OCI-LY1 (cell line): ENCODE measurements around the gene PLAC8.
"Not testable (repeated sequence)": the region's sequence is repeated elsewhere in the genome, so short reads cannot be mapped to it uniquely, and the experiment has no call there.

Experiments
- H2AFZ ChIP-seq: fragments of 200-600 bp; sonication (generic), shearing (Covaris generic); 2 replicates; pipeline ENCODE4 v1.6.0; 2014; ENCODE audit warnings: antibody characterized with exemption, mild to moderate bottlenecking, low read length
- H3F3A ChIP-seq: fragments of 200-600 bp; sonication (generic), shearing (Covaris generic); 2 replicates; pipeline ENCODE4 v1.6.0; 2014; ENCODE audit warnings: mild to moderate bottlenecking, antibody characterized with exemption, low read length, moderate library complexity; ENCODE audit not compliant: insufficient read depth
- H3K27ac ChIP-seq: fragments of 200-600 bp; sonication (generic); 2 replicates; pipeline ENCODE4 v1.5.1; 2014; ENCODE audit warnings: low read length, mixed run types, mild to moderate bottlenecking, low read depth; ENCODE audit not compliant: poor library complexity, severe bottlenecking
- H3K27me3 ChIP-seq: fragments of 200-600 bp; sonication (generic); 2 replicates; pipeline ENCODE4 v1.6.0; 2014; ENCODE audit warnings: antibody characterized with exemption, mild to moderate bottlenecking, low read length, moderate library complexity; ENCODE audit not compliant: insufficient read depth
- H3K36me3 ChIP-seq: fragments of 200-600 bp; sonication (generic); 2 replicates; pipeline ENCODE4 v1.6.1; 2014; ENCODE audit warnings: mild to moderate bottlenecking, antibody characterized with exemption, low read length, moderate library complexity, mixed read lengths; ENCODE audit not compliant: insufficient read depth
- H3K4me1 ChIP-seq: fragments of 200-600 bp; sonication (generic); 2 replicates; pipeline ENCODE4 v1.5.1; 2014; ENCODE audit warnings: mild to moderate bottlenecking, low read length, moderate library complexity; ENCODE audit not compliant: insufficient read depth, severe bottlenecking
- H3K4me2 ChIP-seq: fragments of 200-600 bp; sonication (generic), shearing (Covaris generic); 2 replicates; pipeline ENCODE4 v1.6.1; 2014; ENCODE audit warnings: low read length
- H3K4me3 ChIP-seq: fragments of 200-600 bp; sonication (generic); 2 replicates; pipeline ENCODE4 v1.5.1; 2014; ENCODE audit warnings: low read length, low read depth, mild to moderate bottlenecking, mixed read lengths; ENCODE audit not compliant: poor library complexity, severe bottlenecking
- H3K79me2 ChIP-seq: fragments of 200-600 bp; shearing (Covaris generic); 2 replicates; pipeline ENCODE4 v1.6.1; 2016; ENCODE audit warnings: mixed run types, low read length, mixed read lengths; ENCODE audit not compliant: insufficient read depth
- H3K9ac ChIP-seq: fragments of 200-600 bp; sonication (generic), shearing (Covaris generic); 2 replicates; pipeline ENCODE4 v1.6.1; 2014; ENCODE audit warnings: mild to moderate bottlenecking, low read length, mixed read lengths
- H3K9me2 ChIP-seq: fragments of 200-600 bp; sonication (generic), shearing (Covaris generic); 2 replicates; pipeline ENCODE4 v1.6.1; 2014; ENCODE audit warnings: low read depth, mild to moderate bottlenecking, low read length, mixed read lengths
- H3K9me3 ChIP-seq: fragments of 200-600 bp; shearing (Covaris generic); 2 replicates; pipeline ENCODE4 v1.6.1; 2014; ENCODE audit warnings: low read length, mixed read lengths
- H4K20me1 ChIP-seq: fragments of 200-600 bp; sonication (generic), shearing (Covaris generic); 2 replicates; pipeline ENCODE4 v1.6.0; 2016; ENCODE audit warnings: mild to moderate bottlenecking, low read length; ENCODE audit not compliant: insufficient read depth
- CTCF ChIP-seq: fragments of 200-600 bp; sonication (generic), shearing (Covaris generic); IDR thresholded peaks from 2 replicates; pipeline ENCODE4 v1.5.1; 2017; ENCODE audit warnings: mild to moderate bottlenecking, antibody characterized with exemption, low read length, moderate library complexity, mixed read lengths
- EZH2 ChIP-seq: fragments of 200-600 bp; sonication (generic), shearing (Covaris generic); IDR thresholded peaks from 2 replicates; pipeline ENCODE4 v1.8.0; 2017; ENCODE audit warnings: borderline replicate concordance, mixed run types, mild to moderate bottlenecking, antibody characterized with exemption, low read length, moderate library complexity, mixed read lengths

Gene PLAC8

GRCh38 chr4:83113429-83113786 lies 1.1 kb downstream of the PLAC8 start:
- H3K9ac ChIP-seq: no peak overlapping the region
- peaks cover 48% of the 10 kb centered on the region for H3K4me1 ChIP-seq
- TF ChIP-seq CTCF (no peak), EZH2 (no peak)
- no peak overlapping the region for H3K27ac ChIP-seq
- H3K4me3 ChIP-seq: no peak overlapping the region
- H3K9me3 ChIP-seq: no peaks in the 10 kb centered on the region
- no peaks in the 10 kb centered on the region for H3K9me2 ChIP-seq
- no peaks in the 10 kb centered on the region for H4K20me1 ChIP-seq
- no peak overlapping the region for H3K4me2 ChIP-seq
- H3K27me3 ChIP-seq: no peaks in the 10 kb centered on the region
- H2AFZ ChIP-seq: no peak overlapping the region
- no peaks in the 10 kb centered on the region for H3K36me3 ChIP-seq
- H3F3A ChIP-seq: no peaks in the 10 kb centered on the region
- H3K79me2 ChIP-seq: no peaks in the 10 kb centered on the region

GRCh38 chr4:83112678-83113428 lies 1.7 kb downstream of the PLAC8 start:
- H3K4me3 ChIP-seq: no peak overlapping the region
- H3K4me1 ChIP-seq: peaks cover 48% of the 10 kb centered on the region
- peak overlapping the region; percentile 56 for H3K27ac ChIP-seq
- no peaks in the 10 kb centered on the region for H3F3A ChIP-seq
- H3K36me3 ChIP-seq: no peaks in the 10 kb centered on the region
- TF ChIP-seq CTCF: no peak
- TF ChIP-seq EZH2: no peak
- H2AFZ ChIP-seq: no peak overlapping the region; the same call in 1 of the 2 replicates
- H3K9me2 ChIP-seq: no peaks in the 10 kb centered on the region
- no peak overlapping the region for H3K4me2 ChIP-seq
- H3K9me3 ChIP-seq: no peaks in the 10 kb centered on the region
- no peak overlapping the region for H3K9ac ChIP-seq
- no peaks in the 10 kb centered on the region for H4K20me1 ChIP-seq
- H3K79me2 ChIP-seq: no peaks in the 10 kb centered on the region
- no peaks in the 10 kb centered on the region for H3K27me3 ChIP-seq

- Histone ChIP-seq H3K27ac (peak overlapping the region; percentile 56), H3K9me3 (no peaks in the 10 kb centered on the region), H3K4me1 (peaks cover 48% of the 10 kb centered on the region), H3K9ac (no peak overlapping the region), H3K9me2 (no peaks in the 10 kb centered on the region), H3K79me2 (no peaks in the 10 kb centered on the region), H3F3A (no peaks in the 10 kb centered on the region), H3K4me3 (no peak overlapping the region), H2AFZ (no peak overlapping the region; the same call in 1 of the 2 replicates), H4K20me1 (no peaks in the 10 kb centered on the region), H3K36me3 (no peaks in the 10 kb centered on the region), H3K4me2 (no peak overlapping the region; the same call in 1 of the 2 replicates), H3K27me3 (no peaks in the 10 kb centered on the region)
- TF ChIP-seq CTCF (no peak), EZH2 (no peak)
These were observed 2.3 kb downstream of the PLAC8 start for GRCh38 chr4:83112231-83112630.

GRCh38 chr4:83111751-83112141 lies 2.8 kb downstream of the PLAC8 start:
- H3K79me2 ChIP-seq: not testable (repeated sequence)

More at GRCh38 chr4:83111751-83112141, 2.8 kb downstream of the PLAC8 start:
- not testable (repeated sequence) for H3K4me3 ChIP-seq, H3K4me2 ChIP-seq, H3K27me3 ChIP-seq, H3F3A ChIP-seq, H3K9me2 ChIP-seq, H4K20me1 ChIP-seq, H3K9ac ChIP-seq, H3K9me3 ChIP-seq, H2AFZ ChIP-seq, H3K36me3 ChIP-seq
- H3K27ac ChIP-seq: peak overlapping the region; percentile 50
- peaks cover 48% of the 10 kb centered on the region for H3K4me1 ChIP-seq
